Measurements from ENCODE around the gene COX15. TPM values are rescaled to one million over a fixed set of nuclear protein-coding genes. Genes with fewer than 3 reads are reported as not detected.

COX15 gene
- total RNA-seq, 4 donors from 2014 or later = 26.9 to 34.1 (median 31.9) TPM

DNA sequence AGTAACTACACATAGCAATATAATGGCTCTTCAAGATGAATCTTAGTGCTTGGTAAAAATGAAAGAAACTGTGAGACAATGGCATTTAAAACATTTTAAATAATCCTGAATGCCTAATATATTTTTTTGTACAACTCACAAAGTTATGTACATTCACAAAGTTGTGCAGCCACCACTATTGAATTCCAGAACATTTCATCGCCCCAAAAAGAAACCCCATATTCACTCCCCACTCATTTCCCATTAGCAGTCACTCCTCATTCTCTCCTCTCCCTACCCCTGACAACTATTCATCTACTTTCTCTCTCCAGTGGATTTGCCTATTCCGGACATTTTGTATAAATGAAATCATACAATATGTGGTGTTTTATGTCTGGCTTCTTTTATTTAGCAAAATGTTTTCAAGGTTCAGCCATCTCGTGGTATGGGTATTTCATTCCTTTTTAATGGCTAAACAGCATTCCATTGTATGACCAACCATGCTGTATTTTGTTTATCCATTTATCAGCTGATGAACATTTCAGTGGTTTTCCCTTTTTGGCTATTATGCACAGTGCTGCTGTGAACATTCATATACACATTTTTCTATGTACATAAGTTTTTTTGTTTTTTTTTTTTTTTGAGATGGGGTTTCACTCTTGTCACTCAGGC is 37.9 kb downstream of the COX15 start:
- TF ChIP-seq, protein P1, sequence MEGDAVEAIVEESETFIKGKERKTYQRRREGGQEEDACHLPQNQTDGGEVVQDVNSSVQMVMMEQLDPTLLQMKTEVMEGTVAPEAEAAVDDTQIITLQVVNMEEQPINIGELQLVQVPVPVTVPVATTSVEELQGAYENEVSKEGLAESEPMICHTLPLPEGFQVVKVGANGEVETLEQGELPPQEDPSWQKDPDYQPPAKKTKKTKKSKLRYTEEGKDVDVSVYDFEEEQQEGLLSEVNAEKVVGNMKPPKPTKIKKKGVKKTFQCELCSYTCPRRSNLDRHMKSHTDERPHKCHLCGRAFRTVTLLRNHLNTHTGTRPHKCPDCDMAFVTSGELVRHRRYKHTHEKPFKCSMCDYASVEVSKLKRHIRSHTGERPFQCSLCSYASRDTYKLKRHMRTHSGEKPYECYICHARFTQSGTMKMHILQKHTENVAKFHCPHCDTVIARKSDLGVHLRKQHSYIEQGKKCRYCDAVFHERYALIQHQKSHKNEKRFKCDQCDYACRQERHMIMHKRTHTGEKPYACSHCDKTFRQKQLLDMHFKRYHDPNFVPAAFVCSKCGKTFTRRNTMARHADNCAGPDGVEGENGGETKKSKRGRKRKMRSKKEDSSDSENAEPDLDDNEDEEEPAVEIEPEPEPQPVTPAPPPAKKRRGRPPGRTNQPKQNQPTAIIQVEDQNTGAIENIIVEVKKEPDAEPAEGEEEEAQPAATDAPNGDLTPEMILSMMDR (IDR thresholded peaks at IDR 0.05; ENCODE audit: low read depth) = no peak

DNA sequence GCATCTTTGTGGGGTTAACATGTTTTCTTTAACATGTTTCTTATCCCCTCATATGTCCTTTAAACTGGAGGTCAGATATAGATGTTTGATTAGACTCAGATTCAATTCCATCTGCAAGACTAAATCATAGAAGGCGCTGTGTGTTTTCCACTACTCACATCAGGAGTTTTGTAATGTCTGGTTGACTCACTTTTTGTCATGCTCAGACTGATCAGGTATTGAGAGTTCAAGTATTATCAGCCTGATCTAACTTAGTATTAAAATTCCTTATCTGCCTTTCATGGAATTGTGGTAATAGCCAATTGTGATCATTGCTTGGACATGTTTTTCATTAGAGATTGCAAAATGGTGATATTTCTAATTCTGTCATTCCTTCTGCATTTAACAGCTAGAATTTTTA is 42.5 kb downstream of the COX15 start:
- TF ChIP-seq, protein P1 (IDR thresholded peaks at IDR 0.05; ENCODE audit: low read depth) = no peak

DNA sequence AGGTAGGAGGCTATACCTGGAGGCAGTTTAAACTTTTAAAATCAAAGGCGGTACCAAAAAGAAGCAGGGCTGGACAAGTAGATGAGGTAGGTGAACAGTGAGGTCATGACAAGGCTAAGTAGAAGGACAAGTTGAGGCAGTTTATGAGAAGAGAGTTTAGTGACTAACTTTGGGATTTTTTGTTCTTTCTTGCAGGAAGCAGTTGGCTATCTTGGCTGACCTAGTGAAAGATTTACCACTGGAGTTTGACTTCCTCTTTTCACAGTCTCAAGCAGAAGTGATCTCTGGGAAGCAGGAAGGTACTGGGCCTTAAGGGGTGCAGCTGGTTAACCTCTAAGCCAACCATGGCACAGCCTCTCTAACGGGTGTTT is 46.3 kb downstream of the COX15 start:
- TF ChIP-seq, protein P1 (IDR thresholded peaks at IDR 0.05; ENCODE audit: low read depth) = no peak

DNA sequence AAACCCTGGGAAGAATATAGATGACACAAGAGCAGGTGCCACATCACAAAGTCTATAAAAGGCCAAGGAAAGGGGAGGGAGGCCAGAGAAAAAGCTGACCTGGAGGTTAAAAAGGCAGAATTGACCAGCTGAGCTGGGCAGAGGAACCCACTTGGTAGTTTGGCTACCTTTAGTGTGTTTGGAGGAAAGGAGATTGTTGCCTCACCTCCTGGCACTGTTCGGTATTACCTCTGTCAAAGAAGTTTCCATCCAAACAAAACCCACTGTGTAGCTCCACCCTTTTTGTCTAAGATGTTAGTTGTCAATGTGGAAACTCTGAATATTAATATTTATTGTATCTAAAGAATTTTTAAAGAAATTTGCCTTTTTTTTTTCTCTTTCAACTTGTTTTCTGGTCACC is 49.2 kb downstream of the COX15 start:
- TF ChIP-seq, protein P1 (IDR thresholded peaks at IDR 0.05; ENCODE audit: low read depth) = no peak

Other genes starting within 250 kb of the COX15 start
- gene NKX2-3, start 199.2 kb downstream of the COX15 start, total RNA-seq = not detected
- 10 to 100 TPM; 29.5 to 42.8 (median 32.2) TPM for gene SLC25A28, start 111.7 kb downstream of the COX15 start, total RNA-seq
- 1 to 10 TPM; 1.5 to 5.5 (median 2.8) TPM for gene ENTPD7, start 72.6 kb downstream of the COX15 start, total RNA-seq
- gene CUTC, start 107 bp upstream of the COX15 start, total RNA-seq = 10 to 100 TPM; 39.2 to 71.8 (median 59.0) TPM
- gene ABCC2, start 50.5 kb upstream of the COX15 start, total RNA-seq = 1 to 10 TPM; 1.3 to 4.2 (median 2.2) TPM

Data from subcutaneous adipose tissue (tissue), 4 donors.